HG03439 (cell line): ENCODE data around the gene MEAF6.
A peak's percentile ranks its signal among the peaks of the same experiment; 100 is the strongest.

ENCODE experiments used
- ATAC-seq: cut with Tn5 transposase; IDR thresholded peaks from one replicate; pipeline ENCODE4 v1.9.1; 2021; ENCODE audit warnings: mild to moderate bottlenecking, moderate library complexity; ENCODE audit not compliant: unreplicated experiment

MEAF6 gene

DNA sequence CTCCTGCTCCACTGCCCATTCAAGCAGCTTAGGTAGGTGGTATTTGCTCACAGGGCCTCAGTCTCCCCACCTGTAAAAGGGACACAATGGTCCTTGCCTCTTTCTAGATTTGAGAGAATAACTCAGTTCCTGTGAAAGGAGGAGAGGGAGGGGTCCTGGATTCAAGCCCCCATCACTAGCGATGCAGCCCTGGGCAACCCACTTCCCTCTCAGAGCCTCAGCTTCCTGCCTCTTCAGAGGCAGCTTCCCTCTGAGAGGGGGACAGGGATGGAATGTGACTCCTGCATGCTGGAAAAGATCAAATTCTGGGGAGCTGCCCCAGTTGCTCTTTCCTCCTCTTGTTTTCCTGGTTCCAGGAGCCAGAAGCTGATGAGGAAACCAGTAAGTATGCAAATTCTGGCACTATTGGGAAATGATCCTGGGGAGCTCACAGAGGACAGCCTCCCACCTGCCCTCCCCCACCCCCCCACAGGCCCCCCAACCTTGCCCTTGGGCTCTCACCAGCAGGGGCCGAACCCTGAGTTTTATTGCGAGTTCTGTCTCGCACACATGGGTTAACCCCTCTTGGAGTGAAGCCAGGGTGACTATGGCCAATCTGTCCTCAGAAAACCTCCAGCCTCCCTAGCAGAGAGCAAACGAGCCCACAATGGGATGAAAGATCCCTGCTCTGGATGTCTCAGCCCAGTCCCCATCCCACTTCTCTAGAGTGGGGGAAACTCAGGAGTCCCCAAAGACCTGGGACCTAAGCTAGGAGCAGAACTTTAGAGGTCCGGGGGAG is 28.5 kb downstream of the MEAF6 start:
- ATAC-seq = no peak

DNA sequence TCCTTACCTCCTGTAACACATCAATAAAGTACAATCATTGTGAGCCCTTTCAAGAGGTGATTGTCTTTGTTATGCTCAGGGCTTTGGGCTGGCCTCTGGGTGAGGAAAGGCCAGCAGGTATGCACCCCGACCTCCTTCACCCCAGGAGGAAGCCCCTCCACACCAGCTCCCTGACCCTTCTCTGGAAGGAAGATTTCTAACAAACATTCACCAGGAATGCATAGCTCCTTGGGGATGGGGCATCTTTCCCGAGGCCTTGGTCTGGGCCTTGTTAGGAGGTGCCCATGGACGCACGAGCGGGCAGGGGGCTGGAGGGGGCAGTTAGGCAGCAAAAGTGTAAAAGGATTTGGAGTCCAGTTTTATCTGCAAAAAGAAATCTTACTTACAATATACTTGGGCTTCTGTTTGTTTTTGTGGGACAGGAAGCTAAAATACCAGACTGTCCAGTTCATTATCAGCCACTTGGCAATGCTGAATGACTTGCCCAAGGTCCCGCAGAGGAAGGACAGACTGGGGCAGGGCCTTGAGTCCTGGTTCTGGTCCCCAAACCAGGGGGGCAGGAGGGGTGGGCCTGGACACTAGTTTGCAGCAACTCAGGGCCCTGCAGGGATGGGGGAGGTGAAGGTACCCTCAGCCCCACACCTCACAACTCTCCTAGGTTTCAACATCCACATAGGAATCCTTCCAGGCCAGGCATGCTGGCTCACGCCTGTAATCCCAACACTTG is 30.1 kb downstream of the MEAF6 start:
- ATAC-seq = no peak

DNA sequence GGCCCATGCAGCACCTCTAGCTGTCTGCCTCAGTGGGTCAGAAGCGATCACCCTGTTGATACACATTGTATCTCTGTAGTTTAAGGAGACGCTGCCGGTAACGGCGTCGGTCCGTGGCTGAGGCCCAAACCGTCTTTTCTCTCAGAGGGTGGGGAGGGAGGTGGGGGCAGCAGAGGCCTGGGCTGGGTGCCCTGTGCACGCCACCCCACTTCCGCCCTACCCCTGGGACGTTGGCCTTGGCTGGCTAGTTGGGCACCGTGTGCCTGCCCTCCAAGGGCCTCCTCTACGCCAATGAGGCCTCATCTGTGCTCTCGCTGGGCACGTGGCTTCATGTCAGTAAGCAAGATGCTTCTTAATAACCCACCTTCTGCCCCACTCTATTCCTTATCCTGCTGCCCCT is 30.8 kb downstream of the MEAF6 start:
- no peak for ATAC-seq

DNA sequence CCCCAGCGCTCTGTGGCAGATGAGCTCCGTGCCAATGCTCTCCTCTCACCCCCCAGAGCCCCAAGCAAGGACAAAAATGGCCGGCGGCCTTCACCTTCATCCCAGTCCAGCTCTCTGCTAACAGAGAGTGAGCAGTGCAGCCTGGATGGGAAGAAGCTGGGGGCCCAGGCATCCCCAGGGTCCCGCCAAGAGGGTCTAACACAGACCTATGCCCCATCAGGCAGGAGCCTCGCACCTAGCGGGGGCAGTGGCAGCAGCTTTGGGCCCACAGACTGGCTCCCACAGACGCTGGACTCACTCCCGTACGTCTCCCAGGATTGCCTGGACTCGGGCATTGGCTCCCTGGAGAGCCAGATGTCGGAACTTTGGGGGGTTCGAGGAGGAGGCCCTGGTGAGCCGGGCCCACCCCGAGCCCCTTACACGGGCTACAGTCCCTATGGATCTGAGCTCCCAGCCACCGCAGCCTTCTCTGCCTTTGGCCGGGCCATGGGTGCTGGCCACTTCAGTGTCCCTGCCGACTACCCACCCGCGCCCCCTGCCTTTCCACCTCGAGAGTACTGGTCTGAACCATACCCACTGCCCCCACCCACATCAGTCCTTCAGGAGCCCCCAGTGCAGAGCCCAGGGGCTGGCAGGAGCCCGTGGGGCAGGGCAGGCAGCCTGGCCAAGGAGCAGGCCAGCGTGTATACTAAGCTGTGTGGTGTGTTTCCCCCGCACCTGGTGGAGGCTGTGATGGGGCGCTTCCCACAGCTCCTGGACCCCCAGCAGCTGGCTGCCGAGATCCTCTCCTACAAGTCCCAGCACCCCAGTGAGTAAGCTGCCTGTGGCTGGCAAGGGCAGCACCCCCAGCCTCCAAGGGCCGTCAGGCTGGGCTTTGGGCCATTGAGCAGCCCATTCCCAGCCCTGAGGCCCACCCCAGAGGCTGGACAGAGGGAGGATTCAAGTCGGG is 31.5 kb downstream of the MEAF6 start:
- ATAC-seq = no peak

DNA sequence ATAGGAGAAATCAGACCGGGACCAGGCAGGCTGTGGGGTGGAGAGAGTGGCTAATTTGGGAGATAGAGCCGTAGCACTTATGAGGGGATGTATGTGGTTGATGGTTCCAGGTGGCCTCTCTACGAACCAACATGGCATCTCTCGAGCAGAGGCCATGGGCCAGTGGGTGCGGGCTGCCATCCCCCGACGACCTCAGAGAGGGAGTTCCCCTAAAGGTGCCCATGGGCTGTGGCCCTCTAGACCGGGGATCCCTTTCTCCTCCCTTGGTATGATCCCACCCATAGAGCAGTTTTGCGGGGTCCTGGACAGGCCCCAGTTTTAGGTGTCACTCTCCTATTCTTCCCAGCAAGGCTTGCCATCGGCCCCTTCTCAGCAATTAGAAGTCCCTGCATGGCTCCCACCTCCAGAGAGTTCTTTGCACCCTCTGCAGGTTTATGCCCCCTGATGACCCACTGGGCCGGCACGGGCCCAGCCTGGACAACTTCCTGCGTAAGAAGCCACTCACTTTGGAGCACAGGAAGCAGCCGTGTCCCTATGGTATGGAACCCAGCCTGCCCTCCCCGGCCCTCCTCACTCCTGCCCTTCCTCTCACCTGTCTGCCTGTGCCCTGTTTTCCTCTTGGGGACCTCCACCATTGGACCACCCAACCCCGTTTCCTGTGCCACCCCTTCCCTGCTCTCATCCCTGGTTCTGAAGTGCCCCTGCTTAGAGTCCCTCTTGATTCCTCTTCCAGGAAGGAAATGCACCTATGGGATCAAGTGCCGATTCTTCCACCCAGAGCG is 32.4 kb downstream of the MEAF6 start:
- ATAC-seq = no peak

DNA sequence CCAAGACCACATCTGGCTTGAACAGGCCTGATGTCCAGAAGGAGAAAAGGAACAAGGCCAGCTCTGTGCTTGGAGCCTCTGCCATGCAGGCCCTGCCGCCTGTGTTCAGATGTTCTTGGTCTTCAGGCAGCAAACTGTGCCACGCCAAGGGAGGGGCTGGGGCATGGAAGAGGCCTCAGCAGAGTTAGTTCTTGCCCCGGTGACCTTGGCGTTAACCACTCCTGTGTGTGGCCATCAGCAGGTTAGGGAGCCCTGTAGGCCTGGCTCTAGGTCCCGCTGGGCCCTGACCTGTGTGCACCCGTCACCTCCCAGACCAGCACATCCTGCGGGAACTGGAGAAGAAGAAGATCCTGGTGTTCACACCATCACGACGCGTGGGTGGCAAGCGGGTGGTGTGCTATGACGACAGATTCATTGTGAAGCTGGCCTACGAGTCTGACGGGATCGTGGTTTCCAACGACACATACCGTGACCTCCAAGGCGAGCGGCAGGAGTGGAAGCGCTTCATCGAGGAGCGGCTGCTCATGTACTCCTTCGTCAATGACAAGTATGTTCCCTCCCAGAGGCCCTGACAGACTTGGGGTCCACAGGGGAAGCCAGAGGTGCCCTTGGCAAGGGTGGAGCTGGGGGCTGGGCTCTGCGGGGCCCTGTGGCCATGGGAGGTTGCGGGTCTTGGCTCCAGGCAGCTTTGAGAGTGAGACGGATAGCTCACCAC is 33.1 kb downstream of the MEAF6 start:
- ATAC-seq = no peak

DNA sequence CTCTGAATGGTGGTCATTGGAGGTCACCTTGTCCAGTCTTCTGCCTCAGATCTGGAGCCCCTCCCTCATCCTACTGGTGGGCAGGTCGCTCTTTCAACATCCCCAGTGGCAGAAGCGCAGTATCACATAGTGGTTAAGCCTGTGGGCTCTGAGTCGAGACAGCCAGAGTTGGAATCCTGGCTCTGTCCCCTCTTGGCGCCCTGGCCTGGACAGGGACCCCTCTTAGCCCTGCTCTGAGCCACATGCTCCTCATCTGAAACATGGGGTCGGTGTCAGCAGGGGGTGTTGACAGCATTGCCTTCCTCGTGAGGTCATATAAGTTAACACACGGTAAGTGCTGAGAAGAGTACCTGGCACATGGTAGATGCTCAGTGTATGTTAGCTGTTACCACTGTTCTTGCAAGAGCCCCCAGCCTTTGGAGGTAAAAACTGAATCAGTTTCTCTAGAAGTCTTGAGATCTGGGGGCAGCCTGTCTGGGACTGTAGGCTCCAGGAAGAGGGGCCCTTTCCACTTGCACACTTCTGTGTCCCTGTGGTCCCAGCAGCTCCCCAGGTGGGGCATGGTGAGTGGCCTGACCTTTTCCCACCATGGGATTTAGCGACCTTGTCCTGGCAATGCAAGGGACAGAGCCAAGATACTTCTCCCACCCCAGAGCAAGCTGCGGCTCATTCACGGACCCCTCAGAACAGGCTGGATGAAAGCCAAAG is 33.8 kb downstream of the MEAF6 start:
- ATAC-seq = no peak

DNA sequence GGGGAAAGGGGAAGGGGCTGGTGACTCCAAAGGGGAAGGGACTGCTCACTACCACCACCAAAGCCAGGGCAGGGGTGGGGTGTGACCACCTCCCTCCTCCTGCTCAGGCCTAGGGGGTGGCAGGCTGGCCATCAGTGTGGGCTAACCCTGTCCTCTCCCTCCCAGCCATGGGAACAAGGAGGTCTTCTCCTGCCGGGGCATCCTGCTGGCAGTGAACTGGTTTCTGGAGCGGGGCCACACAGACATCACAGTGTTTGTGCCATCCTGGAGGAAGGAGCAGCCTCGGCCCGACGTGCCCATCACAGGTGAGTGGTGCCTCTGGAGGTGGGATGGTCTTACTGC is 34.5 kb downstream of the MEAF6 start:
- ATAC-seq = no peak

DNA sequence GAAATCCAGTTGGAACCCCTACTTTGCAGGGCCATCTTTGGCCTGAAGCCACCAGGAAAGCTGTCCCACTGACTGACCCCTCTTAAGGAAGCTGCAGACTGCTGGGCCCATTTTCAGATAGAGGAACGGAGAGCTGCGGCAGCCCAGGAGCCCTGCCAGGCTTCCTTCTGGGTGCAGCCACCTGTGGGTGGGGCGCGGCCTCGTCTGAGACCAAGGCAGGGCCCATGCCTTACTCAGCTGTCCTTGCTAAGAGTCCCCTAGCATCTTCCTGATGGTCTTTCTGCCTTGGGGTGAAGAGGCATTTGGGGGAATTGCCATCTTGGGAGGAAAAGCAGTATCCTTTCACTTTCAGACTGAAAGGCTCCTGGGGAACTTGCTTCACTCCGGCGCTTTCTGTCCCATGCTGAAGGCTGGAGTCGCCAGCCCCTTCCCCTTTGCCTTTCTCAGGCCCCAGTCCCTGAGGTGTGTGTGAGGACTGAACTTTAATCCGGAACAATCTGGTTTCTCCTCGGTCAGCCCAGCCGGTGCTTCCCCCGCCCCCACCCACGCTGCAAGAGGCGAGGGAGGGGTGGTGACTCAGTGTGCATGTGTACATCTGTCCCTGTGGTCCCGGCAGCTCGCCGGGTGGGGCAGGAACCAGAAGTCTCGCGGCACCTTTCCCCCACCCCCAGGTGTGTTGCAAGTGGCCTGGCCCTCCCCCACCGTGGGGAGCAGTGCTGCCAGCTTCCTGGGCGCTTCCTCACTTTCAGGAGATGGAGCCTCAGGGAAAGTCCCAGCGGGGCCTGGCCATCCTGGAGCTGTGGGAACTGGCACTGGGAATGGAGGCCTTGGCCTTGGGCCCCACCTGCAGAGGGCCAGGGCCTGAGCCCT is 35.1 kb downstream of the MEAF6 start:
- peak; percentile 38 for ATAC-seq

DNA sequence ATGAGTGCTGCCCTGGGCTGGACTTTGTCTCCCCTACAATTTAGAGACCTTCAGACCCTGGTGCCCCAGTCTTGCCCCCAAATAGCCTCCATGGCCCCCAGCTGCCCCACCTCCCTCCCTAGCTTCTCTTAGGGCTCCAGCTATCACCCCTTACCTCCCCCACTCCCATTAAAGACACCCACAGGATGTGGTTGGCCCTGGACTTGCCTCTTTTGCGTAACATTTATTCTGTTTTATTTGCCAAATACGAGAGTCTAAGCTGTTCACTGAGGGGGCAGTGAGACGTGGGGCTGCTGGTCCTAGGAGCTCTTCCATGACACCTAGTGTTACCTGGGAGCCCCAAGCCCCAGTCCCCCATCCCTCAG is 35.7 kb downstream of the MEAF6 start:
- no peak for ATAC-seq

DNA sequence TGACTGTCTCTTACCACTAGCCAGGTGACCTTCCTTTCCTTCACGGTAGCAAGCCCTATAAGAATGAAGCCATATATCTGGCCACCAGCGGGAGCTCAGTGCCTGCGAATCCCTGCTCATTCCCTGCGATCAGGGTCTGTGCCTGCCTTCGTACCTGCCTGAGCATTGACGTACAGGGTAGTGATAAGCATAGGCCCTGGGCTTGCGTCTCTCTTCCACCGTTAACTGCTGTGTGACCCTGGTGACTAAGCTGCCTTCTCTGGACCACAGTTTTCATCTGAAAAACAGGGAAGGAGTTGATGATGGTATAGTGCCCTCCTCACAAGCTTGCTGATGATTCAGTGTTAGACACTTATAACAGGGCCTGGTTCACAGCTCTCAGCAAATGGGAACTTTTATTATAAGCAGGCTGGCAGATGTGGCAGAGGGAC is 36.1 kb downstream of the MEAF6 start:
- no peak for ATAC-seq

DNA sequence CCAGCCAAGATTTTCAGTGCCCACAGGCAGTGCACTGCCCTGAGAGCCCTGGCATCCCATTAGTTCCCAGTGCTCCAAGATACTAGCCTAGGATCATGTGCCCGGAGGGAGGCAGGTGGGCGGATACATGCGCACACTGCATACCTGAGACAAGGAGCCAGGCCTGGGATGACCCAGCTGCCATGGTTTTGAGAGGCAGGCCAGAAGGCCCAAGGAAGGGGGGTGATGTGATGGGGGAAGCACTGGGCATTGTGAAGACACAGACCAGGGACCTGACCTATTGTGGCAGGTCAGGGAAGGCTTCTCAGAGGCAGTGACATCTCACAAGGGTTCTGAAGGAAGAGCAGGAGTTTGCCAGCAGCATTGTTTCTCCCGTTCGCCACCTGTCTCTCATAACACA is 36.6 kb downstream of the MEAF6 start:
- no peak for ATAC-seq

DNA sequence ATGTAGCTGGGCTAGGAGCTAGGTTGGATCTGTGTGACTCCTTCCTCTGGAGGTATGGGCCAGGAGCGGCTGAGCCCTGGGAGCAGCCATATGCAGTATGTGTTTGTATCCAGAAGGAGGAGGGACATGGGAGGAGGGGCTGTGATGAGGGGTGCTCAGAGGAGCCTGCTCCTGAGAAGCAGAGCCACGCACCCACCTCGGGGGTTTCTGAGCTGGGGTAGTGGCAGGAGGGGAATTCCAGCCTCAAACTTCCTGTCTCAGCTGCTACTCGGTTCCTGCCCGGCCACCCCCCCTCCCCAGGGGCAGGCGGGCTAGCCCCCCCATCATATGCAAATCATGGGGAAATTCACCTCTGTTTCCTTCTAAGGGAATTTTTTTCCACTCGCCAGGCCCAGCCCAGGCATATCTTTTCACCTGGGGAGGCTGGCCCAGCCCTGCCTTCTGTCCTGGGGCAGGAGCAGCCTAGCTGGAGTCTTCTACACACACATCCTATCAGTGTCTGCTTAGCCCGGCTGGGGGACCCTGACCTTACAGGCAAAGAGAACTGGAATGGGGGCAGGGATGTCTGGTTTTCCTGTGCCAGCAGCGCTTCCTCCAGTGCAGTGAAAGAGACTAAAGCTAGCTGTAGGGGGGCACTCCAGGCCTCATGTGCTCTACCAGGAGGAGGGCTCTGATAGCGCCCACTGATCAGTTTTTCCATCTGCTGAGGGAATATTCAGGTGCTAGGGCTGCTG is 37.2 kb downstream of the MEAF6 start:
- ATAC-seq = peak; percentile 40

DNA sequence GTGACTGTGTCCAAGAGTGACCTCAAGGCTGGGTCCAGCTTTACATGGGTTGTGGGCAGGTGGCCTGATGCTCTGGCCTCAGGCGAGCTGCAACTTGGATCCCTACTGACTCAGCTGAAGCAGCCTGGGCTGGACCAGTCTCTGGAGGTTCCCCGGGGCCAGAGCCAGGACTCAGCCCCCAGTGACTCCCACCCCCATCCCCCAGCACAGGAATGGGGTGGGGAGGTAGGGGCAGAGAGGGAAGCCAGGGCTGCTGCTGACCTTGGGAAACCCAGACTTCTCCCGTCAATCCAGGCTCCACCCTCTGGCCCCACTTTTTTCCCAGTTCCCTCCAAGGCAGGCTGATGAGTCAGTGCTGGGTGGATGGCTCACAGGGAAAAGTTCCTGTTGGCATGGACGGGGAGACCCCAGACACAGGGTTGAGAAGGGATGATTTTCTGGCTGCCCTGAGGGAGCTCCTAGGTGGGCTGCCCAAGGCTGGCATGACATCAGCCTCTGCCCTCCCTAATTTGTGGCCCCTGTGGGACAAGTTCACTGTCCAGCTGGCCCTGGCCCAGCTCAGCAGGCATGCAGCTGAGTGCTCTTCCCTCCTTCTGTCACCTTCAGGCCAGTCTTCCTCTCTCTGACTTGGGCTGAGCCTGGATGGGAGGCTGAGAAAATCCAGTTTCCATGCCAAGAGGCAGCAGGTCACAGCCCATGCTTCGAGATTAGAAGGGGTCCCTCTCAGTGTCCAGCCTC is 37.9 kb downstream of the MEAF6 start:
- ATAC-seq = no peak

DNA sequence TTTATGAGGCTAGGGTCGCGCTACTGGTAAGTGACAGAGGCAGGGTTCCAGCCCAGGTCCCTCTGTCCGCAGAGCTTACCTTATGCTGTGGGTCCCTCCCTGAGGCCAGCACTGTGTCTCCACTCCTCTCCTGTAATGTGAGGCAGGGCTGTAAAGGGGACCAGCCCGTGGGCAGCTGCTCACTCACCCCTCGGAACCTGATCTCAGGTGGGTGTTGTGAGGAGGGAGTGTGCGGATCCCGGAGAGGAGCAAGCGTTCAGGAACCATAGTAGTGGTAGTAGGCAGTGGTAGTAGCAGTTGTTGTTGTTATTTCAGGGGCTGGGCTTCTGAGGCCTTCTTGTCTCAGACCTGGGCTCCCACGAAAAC is 38.5 kb downstream of the MEAF6 start:
- ATAC-seq = no peak

DNA sequence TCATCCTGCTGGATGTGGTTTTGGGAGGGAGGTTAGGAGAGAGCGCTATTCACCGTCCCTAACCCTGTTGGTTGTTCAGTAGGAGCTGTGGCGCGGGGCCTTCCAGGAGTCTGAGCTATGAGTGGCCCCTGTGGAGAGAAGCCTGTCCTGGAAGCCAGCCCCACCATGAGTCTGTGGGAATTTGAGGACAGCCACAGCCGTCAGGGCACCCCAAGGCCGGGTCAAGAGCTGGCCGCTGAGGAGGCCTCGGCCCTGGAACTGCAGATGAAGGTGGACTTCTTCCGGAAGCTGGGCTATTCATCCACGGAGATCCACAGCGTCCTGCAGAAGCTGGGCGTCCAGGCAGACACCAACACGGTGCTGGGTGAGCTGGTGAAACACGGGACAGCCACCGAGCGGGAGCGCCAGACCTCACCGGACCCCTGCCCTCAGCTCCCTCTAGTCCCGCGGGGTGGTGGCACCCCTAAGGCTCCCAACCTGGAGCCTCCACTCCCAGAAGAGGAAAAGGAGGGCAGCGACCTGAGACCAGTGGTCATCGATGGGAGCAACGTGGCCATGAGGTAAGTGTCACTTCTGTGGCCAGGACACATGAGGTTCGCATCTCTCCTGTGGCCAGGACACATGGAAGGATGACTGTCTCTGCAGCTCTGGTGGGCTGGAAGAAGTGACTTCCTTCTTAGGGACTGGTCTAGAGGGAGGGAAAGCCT is 39.0 kb downstream of the MEAF6 start:
- ATAC-seq = no peak
